ENCODE data around the gene DUS2. TPM values are rescaled to one million over a fixed set of nuclear protein-coding genes. Genes with fewer than 3 reads are reported as not detected.

Gene DUS2
- total RNA-seq, 1 experiment from 2014 or later = 27.3 TPM

Other genes with a start within 250 kb of the DUS2 start
- 16.9 TPM for gene RANBP10, start 216.7 kb upstream of the DUS2 start, total RNA-seq (2021; ENCODE audit: unreplicated experiment)
- 1.2 TPM for gene TSNAXIP1, start 216.4 kb upstream of the DUS2 start, total RNA-seq (2021; ENCODE audit: unreplicated experiment)
- gene THAP11, start 181.0 kb upstream of the DUS2 start, total RNA-seq (2021; ENCODE audit: unreplicated experiment) = 25.4 TPM
- gene NUTF2, start 176.4 kb upstream of the DUS2 start, total RNA-seq (2021; ENCODE audit: unreplicated experiment) = 145 TPM
- gene CENPT, start 175.6 kb upstream of the DUS2 start, total RNA-seq (2021; ENCODE audit: unreplicated experiment) = 40.5 TPM
- 100 TPM for gene EDC4, start 150.2 kb upstream of the DUS2 start, total RNA-seq (2021; ENCODE audit: unreplicated experiment)
- gene NRN1L, start 138.4 kb upstream of the DUS2 start, total RNA-seq (2021; ENCODE audit: unreplicated experiment) = 1.4 TPM
- gene PSKH1, start 130.0 kb upstream of the DUS2 start, total RNA-seq (2021; ENCODE audit: unreplicated experiment) = 16.2 TPM
- gene CTRL, start 91.4 kb upstream of the DUS2 start, total RNA-seq (2021; ENCODE audit: unreplicated experiment) = 3.4 TPM
- gene PSMB10, start 86.4 kb upstream of the DUS2 start, total RNA-seq (2021; ENCODE audit: unreplicated experiment) = 41.0 TPM
- 17.6 TPM for gene LCAT, start 79.2 kb upstream of the DUS2 start, total RNA-seq (2021; ENCODE audit: unreplicated experiment)
- gene SLC12A4, start 54.6 kb upstream of the DUS2 start, total RNA-seq (2021; ENCODE audit: unreplicated experiment) = 46.0 TPM
- gene DPEP3, start 42.8 kb upstream of the DUS2 start, total RNA-seq (2021; ENCODE audit: unreplicated experiment) = not detected
- gene DPEP2, start 23.8 kb upstream of the DUS2 start, total RNA-seq (2021; ENCODE audit: unreplicated experiment) = not detected
- gene DPEP2NB, start 7.4 kb upstream of the DUS2 start, total RNA-seq (2021; ENCODE audit: unreplicated experiment) = not detected
- gene DDX28, start 52 bp upstream of the DUS2 start, total RNA-seq (2021; ENCODE audit: unreplicated experiment) = 13.8 TPM
- gene NFATC3, start 62.1 kb downstream of the DUS2 start, total RNA-seq (2021; ENCODE audit: unreplicated experiment) = 25.6 TPM
- 42.5 TPM for gene ESRP2, start 212.8 kb downstream of the DUS2 start, total RNA-seq (2021; ENCODE audit: unreplicated experiment)
- 7.5 TPM for gene PLA2G15, start 222.1 kb downstream of the DUS2 start, total RNA-seq (2021; ENCODE audit: unreplicated experiment)
- 28.5 TPM for gene SLC7A6, start 241.2 kb downstream of the DUS2 start, total RNA-seq (2021; ENCODE audit: unreplicated experiment)

All from HCT116 (cell line).